Skin epidermis (tissue), 12 donors: ENCODE measurements around the gene GRK4.

ENCODE experiments used
- H3K27ac ChIP-seq, 21 experiments: fragments of 200-600 bp; sonication (generic) in 11 of 21; one replicate each; pipeline ENCODE4 v1.5.0; 2020; ENCODE audit warnings: mild to moderate bottlenecking in 3 of 21, inconsistent platforms in 2 of 21, moderate library complexity in 2 of 21
- H3K4me3 ChIP-seq, 7 experiments: fragments of 200-600 bp; sonication (generic) in 2 of 7; one replicate each; pipeline ENCODE4 v1.5.0; 2020; ENCODE audit warnings: inconsistent platforms in 2 of 7, mild to moderate bottlenecking in 2 of 7, moderate library complexity in 1 of 7

Gene GRK4

DNA sequence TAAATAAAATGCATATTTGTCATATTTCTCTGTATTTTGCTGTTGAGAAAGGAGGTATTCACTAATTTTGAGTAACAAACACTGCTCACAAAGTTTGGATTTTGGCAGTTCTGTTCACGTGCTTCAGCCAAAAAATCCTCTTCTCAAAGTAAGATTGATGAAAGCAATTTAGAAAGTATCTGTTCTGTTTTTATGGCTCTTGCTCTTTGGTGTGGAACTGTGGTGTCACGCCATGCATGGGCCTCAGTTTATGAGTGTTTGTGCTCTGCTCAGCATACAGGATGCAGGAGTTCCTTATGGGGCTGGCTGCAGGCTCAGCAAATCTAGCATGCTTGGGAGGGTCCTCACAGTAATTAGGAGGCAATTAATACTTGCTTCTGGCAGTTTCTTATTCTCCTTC lies 114.4 kb downstream of the GRK4 start:
- Histone ChIP-seq H3K4me3 (no peak overlapping the region), H3K27ac (no peak overlapping the region)

GRCh38 chr4:3079694-3080123 lies 116.3 kb downstream of the GRK4 start:
- Histone ChIP-seq H3K4me3 (no peak overlapping the region), H3K27ac (no peak overlapping the region)

DNA sequence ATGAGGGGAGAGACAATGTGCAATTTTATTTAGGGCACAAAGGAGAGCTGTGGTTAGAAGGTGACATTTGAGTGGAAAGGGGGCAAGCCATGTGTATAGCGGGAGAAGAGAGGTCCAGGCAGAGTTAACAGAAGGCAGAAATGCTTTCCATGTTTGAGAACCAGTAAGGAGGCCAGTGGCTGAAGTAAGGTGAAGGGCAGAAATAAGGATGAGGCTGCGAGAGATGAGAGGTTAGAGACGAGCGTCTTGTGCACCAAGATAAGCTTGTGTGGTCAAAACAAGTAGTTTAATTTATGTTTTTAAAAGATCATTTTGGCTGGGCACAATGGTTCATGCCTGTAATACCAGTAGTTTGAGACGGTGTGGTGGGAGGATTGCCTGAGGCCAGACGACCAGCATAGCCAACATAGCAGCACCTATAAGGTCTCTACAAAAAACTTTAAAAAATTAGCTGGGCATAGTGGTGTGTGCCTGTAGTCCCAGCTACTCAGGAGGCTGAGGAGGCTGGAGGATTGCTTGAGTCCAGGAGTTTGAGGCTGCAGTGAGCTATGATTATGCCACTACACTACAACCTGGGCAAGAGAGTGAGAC lies 119.6 kb downstream of the GRK4 start:
- no peak overlapping the region for H3K27ac ChIP-seq
- no peak overlapping the region for H3K4me3 ChIP-seq

GRCh38 chr4:3083732-3084131 lies 120.4 kb downstream of the GRK4 start:
- Histone ChIP-seq H3K4me3 (no peak overlapping the region), H3K27ac (no peak overlapping the region)

DNA sequence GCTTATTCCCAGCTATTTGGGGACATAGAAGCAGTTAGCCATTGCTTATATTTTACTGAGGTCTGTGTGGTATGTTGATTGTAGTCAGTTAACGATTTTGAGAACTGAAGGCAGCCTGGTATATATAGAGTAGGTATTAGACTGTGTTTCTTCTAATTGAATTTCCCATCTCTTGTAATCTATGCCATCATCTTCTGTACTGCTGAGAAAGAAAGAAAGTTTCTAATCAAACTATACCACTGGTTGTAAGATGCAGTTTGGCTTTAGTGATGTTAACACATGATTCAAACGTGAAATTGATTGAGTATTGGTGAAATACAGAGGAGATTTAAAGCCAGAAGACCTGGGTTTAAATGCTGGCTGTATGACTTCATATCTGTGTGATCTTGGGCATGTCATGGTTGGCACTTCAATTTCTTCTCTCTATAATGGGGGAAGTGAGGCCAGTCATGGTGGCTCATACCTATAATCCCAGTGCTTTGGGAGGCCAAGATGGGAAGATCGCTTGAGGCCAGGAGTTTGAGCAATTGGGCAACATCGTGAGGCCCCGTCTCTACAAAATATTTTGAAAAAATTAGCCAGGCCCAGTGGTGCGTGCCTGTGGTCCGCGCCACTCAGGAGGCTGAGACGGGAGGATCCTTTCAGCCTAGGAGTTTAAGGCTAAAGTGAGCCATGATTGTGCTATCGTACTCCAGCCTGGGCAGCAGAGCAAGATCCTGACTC lies 122.7 kb downstream of the GRK4 start:
- Histone ChIP-seq H3K4me3 (no peak overlapping the region), H3K27ac (no peak overlapping the region)

DNA sequence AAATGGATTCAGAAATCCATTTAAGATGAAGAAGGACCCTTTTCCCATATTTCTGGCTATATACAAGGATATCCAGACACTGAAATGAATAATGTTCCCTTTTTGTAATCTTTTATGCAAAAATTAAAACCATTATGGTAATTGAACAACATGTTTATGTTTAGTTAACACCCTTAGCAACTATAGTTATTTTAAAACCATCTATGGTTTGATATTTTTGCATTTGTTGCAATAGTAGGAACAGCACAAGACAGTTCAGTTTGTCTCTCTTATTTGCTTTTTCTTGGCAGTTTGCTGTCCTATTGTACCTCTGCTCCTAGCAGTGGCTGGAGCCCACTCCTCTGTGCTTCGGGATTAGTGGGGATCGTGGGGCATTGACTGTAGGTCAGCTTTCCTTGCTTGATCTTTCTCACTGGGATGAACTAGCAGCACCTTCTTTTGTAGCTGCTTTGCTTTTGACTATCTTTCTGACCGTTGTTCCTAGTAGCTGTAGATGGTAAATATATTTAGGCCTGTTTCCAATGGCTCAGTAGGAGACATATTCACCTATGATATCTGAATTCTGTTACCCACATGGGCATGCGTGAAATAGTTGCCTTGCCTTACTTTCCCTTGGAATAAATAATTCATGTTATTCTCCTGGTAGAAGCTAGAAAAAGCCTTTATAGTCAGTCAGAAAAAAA lies 123.9 kb downstream of the GRK4 start:
- no peak overlapping the region for H3K27ac ChIP-seq
- H3K4me3 ChIP-seq, result no peak overlapping the region
